ENCODE measurements around the gene MEIS3. TPM values are rescaled to one million over a fixed set of nuclear protein-coding genes. Genes with fewer than 3 reads are reported as not detected.

MEIS3 gene
- total and polyA plus RNA-seq, 9 of the 15 experiments (the other 6 are each of a cell fraction or from before 2014, with no cell fraction given), result 0.06 to 0.80 (median 0.25) TPM; not detected in 1

DNA sequence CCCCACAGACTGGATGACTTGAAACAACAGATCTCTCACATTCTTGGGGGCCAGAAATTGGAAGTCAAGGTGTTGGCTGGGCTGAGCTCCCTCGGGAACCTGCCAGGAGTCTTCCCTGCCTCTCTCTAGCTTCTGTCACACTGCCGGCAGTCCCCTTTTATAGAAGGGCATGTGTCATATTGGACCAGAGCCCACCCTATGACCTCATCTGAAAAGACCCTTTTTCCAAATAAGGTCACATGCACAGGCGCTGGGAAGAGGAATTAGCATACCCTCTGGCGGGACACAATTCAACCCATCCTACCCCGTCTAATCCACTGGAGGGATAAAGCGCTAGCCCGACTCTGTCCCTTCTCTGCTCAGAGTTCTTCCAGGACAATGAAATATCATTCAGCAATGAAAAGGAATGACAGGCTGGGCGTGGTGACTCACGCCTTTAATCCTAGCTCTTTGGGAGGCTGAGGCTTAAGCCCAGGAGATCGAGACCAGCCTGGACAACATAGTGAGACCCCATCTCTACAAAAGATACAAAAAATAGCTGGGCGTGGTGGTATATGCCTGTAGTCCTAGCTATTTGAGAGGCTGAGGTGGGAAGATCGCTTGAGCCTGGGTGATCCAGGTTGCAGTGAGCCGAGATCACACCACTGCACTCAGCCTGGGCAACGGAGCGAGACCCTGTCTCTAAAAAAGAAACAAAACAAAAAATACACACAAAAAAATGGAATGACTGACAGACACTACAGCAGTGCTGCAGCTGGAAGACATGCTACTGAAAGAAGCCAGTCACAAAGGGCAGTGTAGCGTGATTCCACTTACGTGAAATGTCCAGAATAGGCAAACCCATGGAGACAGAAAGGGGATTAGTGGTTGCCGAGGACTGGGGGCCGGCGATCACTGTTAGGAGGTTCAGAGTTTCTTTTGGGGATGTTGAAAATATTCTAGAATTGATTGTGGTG, 28.5 kb downstream of the MEIS3 start:
- FAIRE-seq (no peak), ATAC-seq (peak; percentile 29; the same call in 2 of the 3 replicates), DNase-seq (ENCODE audit: extremely low read depth in 1 of 4, low spot score in 3 of 4) (no peak)
- Histone ChIP-seq H3K79me2 (ENCODE audit: control insufficient read depth, insufficient read depth, low read length) (no peaks in the 10 kb centered on the region), H3K9me1 (ENCODE audit: control insufficient read depth, insufficient read depth, low read length) (no peaks in the 10 kb centered on the region), H3K4me2 (ENCODE audit: insufficient read depth, low read length) (no peak overlapping the region), H2AFZ (ENCODE audit: low read depth, low read length) (no peak overlapping the region), H3K4me1 (replicated peaks in 1 of 2; ENCODE audit: control insufficient read depth in 2 of 2, insufficient read depth in 2 of 2, low read length in 2 of 2) (no peaks in the 10 kb centered on the region; a peak in 1 of 5 replicates), H4K20me1 (replicated peaks; ENCODE audit: control insufficient read depth, insufficient read depth, low read length) (no peaks in the 10 kb centered on the region), H3K9ac (ENCODE audit: insufficient read depth in 1 of 2, low read depth in 2 of 2, low read length in 2 of 2) (no peak overlapping the region), H3K27me3 (ENCODE audit: control insufficient read depth in 2 of 2, insufficient read depth in 2 of 2, low read length in 2 of 2) (peaks cover 9 to 16% of the 10 kb centered on the region in 2 experiments; a peak in 4 of 5 replicates), H3K9me3 (replicated peaks; ENCODE audit: control insufficient read depth, insufficient read depth, low read depth, low read length) (no peaks in the 10 kb centered on the region), H3K27ac (ENCODE audit: extremely low read depth, low read depth, low read length) (no peak overlapping the region), H3K36me3 (ENCODE audit: control insufficient read depth, insufficient read depth, low read length) (no peaks in the 10 kb centered on the region), H3K4me3 (no peak overlapping the region)
- in situ Hi-C loops (cut with MboI) (loop anchor here (5.0 kb wide), 1 partner anchor 94 kb away; no protein-coding TSS in a partner anchor), intact Hi-C loops (cut with micrococcal nuclease) (loop anchor here (1.0 to 2.0 kb wide), 3 partner anchors 86 to 106 kb away; no protein-coding TSS in a partner anchor)
- POLR2A ChIA-PET, result interaction anchor here (0.6 to 1.0 kb wide), 4 partner anchors 42 to 116 kb away, joined by 3 to 4 read pairs (median 3); partner anchors contain the start of gene INAFM1
- no TSS peak for BruUV-seq (replicated peaks)
- 34% methylated on average over 20 of the region's 20 CpGs for WGBS (ENCODE audit: insufficient coverage, low coverage, missing lambda C conversion rate)
- CTCF ChIA-PET (ENCODE audit: low intra/inter-chr PET ratio), result interaction anchor here (0.5 to 2.6 kb wide), 6 partner anchors 81 to 956 kb away, joined by 3 to 28 read pairs (median 8); partner anchors contain the start of gene C5AR1
- TF ChIP-seq MED1 (CRISPR knock-in tag; IDR thresholded peaks at IDR 0.05; ENCODE audit: borderline replicate concordance) (no peak), ZKSCAN1 (IDR thresholded peaks at IDR 0.05; ENCODE audit: low read depth, low read length) (no peak), BCOR (IDR thresholded peaks at IDR 0.05) (peak; percentile 32; the same call in 1 of the 2 replicates), ZNF263 (CRISPR knock-in tag; IDR thresholded peaks at IDR 0.05; ENCODE audit: borderline replicate concordance) (no peak), TAF9B (IDR thresholded peaks at IDR 0.05; ENCODE audit: partially characterized antibody) (no peak), MAFF (IDR thresholded peaks at IDR 0.05; ENCODE audit: low read length) (no peak)
- TF ChIP-seq, protein P1, sequence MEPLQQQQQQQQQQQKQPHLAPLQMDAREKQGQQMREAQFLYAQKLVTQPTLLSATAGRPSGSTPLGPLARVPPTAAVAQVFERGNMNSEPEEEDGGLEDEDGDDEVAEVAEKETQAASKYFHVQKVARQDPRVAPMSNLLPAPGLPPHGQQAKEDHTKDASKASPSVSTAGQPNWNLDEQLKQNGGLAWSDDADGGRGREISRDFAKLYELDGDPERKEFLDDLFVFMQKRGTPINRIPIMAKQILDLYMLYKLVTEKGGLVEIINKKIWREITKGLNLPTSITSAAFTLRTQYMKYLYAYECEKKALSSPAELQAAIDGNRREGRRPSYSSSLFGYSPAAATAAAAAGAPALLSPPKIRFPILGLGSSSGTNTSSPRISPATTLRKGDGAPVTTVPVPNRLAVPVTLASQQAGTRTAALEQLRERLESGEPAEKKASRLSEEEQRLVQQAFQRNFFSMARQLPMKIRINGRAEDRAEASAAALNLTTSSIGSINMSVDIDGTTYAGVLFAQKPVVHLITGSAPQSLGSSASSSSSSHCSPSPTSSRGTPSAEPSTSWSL (CRISPR knock-in tag; IDR thresholded peaks at IDR 0.05; ENCODE audit: borderline replicate concordance), result no peak
- TF ChIP-seq, protein P2, sequence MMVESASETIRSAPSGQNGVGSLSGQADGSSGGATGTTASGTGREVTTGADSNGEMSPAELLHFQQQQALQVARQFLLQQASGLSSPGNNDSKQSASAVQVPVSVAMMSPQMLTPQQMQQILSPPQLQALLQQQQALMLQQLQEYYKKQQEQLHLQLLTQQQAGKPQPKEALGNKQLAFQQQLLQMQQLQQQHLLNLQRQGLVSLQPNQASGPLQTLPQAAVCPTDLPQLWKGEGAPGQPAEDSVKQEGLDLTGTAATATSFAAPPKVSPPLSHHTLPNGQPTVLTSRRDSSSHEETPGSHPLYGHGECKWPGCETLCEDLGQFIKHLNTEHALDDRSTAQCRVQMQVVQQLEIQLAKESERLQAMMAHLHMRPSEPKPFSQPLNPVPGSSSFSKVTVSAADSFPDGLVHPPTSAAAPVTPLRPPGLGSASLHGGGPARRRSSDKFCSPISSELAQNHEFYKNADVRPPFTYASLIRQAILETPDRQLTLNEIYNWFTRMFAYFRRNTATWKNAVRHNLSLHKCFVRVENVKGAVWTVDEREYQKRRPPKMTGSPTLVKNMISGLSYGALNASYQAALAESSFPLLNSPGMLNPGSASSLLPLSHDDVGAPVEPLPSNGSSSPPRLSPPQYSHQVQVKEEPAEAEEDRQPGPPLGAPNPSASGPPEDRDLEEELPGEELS (CRISPR knock-in tag; IDR thresholded peaks at IDR 0.05; ENCODE audit: borderline replicate concordance), result peak; percentile 26; the same call in 1 of the 2 replicates
- TF ChIP-seq, protein P3, sequence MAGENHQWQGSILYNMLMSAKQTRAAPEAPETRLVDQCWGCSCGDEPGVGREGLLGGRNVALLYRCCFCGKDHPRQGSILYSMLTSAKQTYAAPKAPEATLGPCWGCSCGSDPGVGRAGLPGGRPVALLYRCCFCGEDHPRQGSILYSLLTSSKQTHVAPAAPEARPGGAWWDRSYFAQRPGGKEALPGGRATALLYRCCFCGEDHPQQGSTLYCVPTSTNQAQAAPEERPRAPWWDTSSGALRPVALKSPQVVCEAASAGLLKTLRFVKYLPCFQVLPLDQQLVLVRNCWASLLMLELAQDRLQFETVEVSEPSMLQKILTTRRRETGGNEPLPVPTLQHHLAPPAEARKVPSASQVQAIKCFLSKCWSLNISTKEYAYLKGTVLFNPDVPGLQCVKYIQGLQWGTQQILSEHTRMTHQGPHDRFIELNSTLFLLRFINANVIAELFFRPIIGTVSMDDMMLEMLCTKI (IDR thresholded peaks at IDR 0.05; ENCODE audit: partially characterized antibody), result no peak
- TF ChIP-seq, protein P4, sequence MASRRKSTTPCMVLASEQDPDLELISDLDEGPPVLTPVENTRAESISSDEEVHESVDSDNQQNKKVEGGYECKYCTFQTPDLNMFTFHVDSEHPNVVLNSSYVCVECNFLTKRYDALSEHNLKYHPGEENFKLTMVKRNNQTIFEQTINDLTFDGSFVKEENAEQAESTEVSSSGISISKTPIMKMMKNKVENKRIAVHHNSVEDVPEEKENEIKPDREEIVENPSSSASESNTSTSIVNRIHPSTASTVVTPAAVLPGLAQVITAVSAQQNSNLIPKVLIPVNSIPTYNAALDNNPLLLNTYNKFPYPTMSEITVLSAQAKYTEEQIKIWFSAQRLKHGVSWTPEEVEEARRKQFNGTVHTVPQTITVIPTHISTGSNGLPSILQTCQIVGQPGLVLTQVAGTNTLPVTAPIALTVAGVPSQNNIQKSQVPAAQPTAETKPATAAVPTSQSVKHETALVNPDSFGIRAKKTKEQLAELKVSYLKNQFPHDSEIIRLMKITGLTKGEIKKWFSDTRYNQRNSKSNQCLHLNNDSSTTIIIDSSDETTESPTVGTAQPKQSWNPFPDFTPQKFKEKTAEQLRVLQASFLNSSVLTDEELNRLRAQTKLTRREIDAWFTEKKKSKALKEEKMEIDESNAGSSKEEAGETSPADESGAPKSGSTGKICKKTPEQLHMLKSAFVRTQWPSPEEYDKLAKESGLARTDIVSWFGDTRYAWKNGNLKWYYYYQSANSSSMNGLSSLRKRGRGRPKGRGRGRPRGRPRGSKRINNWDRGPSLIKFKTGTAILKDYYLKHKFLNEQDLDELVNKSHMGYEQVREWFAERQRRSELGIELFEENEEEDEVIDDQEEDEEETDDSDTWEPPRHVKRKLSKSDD (conservative IDR thresholded peaks at IDR 0.05; ENCODE audit: low read length), result no peak
